Type B pancreatic cell (in vitro differentiated cells): ENCODE results near the gene COLEC12. TPM values are rescaled to one million over a fixed set of nuclear protein-coding genes. Genes with fewer than 3 reads are reported as not detected.

ENCODE experiments used
- DNase-seq: peaks from one replicate; pipeline ENCODE4 v3.0.0; 2021; ENCODE audit warnings: mixed read lengths; ENCODE audit not compliant: unreplicated experiment; ENCODE audit errors: extremely low spot score
- H3K27ac Mint-ChIP-seq: 2 replicates; pipeline ENCODE4 v1.8.0; 2021; ENCODE audit warnings: mild to moderate bottlenecking, mixed read lengths
- H3K27me3 Mint-ChIP-seq: 2 replicates; pipeline ENCODE4 v1.8.0; 2021; ENCODE audit warnings: mixed read lengths
- H3K36me3 Mint-ChIP-seq: 2 replicates; pipeline ENCODE4 v1.8.0; 2021; ENCODE audit warnings: mixed read lengths
- H3K4me1 Mint-ChIP-seq: one replicate; pipeline ENCODE4 v1.8.0; 2021; ENCODE audit warnings: mixed read lengths; ENCODE audit not compliant: unreplicated experiment
- H3K4me3 Mint-ChIP-seq: 2 replicates; pipeline ENCODE4 v1.8.0; 2021; ENCODE audit warnings: mild to moderate bottlenecking, mixed read lengths
- H3K9me3 Mint-ChIP-seq: 2 replicates; pipeline ENCODE4 v1.8.0; 2021; ENCODE audit warnings: mixed read lengths
- total RNA-seq: library from RNA; stranded (reverse); gene quantifications from 2 replicates; pipeline ENCODE4 v1.2.1, GENCODE V29; 2021; ENCODE audit warnings: low replicate concordance
- TF ChIP-seq, protein P1 (sequence below): fragments of 200-600 bp; sonication (generic); conservative IDR thresholded peaks from 2 replicates; pipeline ENCODE4 v1.5.0; 2021; ENCODE audit warnings: antibody characterized with exemption, mild to moderate bottlenecking

Gene COLEC12
- total RNA-seq, 1 donor from 2014 or later, result 61.3 TPM

DNA sequence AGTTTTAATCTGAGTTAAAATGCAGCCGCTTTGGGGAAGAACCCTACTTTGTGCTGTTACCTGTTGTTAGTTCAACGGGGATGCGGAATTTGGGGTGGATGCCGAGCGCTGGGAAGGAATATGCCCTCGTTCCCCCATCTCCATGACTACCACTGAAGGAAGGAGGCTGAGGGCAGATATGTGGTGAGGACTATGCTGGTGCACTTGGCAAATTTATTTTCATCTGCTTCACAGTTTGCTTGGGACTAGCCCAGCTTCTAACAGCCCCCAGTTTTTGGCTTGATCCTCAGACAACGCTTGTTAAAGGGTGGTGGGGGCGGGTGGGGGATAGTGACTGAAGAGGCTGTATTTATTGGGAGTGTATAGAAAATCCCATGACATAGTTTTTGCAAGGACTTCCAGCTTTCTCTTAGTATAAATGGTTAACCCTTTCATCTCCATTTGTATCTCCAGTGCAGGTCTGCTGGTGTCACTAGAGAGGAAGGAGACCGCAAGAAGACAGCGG, 100.8 kb downstream of the COLEC12 start:
- Mint-ChIP-seq H3K4me1 (peaks cover 57% of the 10 kb centered on the region), H3K27me3 (peaks cover 4% of the 10 kb centered on the region), H3K27ac (peak overlapping the region; percentile 89), H3K4me3 (peak overlapping the region; percentile 69), H3K9me3 (peaks cover 11% of the 10 kb centered on the region), H3K36me3 (peaks cover 24% of the 10 kb centered on the region)
- TF ChIP-seq, protein P1, sequence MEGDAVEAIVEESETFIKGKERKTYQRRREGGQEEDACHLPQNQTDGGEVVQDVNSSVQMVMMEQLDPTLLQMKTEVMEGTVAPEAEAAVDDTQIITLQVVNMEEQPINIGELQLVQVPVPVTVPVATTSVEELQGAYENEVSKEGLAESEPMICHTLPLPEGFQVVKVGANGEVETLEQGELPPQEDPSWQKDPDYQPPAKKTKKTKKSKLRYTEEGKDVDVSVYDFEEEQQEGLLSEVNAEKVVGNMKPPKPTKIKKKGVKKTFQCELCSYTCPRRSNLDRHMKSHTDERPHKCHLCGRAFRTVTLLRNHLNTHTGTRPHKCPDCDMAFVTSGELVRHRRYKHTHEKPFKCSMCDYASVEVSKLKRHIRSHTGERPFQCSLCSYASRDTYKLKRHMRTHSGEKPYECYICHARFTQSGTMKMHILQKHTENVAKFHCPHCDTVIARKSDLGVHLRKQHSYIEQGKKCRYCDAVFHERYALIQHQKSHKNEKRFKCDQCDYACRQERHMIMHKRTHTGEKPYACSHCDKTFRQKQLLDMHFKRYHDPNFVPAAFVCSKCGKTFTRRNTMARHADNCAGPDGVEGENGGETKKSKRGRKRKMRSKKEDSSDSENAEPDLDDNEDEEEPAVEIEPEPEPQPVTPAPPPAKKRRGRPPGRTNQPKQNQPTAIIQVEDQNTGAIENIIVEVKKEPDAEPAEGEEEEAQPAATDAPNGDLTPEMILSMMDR, result no peak
- DNase-seq, result no peak

DNA sequence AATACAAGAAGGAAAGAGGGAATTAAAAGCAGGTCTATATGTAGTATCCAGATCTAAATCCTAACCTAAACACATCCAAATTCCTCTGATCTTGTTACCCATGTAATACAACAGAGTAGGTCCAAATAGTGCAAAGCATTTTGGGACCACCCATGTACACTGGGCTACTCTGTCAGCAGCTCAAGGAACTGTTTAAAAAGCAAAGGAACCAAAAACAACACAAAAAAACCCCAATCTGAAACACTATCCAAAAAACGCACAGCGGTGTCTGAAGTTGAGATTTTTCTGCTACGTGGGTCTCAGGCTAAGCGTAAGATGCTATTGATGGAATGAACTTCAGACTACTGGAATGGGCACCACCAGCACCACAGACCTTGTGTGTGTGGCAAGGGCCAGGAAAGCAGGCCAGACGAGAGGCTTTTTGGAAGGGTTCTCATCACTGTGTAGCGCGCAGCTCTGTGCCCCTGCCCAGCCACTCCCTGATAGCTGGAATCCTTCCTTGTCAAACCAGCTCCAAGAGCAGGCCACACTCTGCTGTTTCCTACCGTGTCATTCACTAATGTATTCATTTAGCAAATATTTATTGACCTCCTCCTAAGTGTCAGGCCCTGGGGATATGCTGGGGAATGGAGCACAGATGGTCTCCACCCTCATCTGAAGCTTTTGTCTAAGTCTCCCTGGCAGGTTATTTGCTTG, 101.4 kb downstream of the COLEC12 start:
- H3K27me3 Mint-ChIP-seq, result peaks cover 4% of the 10 kb centered on the region
- H3K36me3 Mint-ChIP-seq, result peaks cover 20% of the 10 kb centered on the region
- H3K4me1 Mint-ChIP-seq, result peaks cover 59% of the 10 kb centered on the region
- DNase-seq, result no peak
- peaks cover 11% of the 10 kb centered on the region for H3K9me3 Mint-ChIP-seq
- peak overlapping the region; percentile 89 for H3K27ac Mint-ChIP-seq
- peak overlapping the region; percentile 69 for H3K4me3 Mint-ChIP-seq
- TF ChIP-seq, protein P1, result no peak

DNA sequence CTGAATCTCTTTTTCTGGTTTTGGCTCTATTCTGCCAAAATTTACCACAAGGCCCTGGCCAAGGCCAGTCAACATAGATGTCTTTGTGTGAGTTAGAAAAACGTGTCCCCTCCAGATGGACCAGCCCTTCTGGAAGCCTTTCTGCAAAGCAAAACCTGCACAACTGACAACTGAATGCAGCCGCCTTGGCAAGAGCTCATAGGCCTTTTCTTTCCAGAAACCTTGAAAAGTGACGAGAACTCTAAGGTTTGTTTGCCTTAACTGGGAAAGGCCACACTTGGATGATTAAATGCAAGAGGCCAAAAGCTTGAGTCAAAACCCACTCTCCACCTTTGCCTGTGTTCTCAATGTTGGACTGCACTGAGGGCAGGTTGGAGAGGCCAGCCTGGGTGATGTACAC, 103.9 kb downstream of the COLEC12 start:
- Mint-ChIP-seq H3K36me3 (peaks cover 16% of the 10 kb centered on the region), H3K27ac (peak overlapping the region; percentile 64), H3K9me3 (peaks cover 5% of the 10 kb centered on the region), H3K4me1 (peaks cover 74% of the 10 kb centered on the region), H3K27me3 (peaks cover 4% of the 10 kb centered on the region), H3K4me3 (no peak overlapping the region)
- no peak for DNase-seq
- TF ChIP-seq, protein P1, result no peak

DNA sequence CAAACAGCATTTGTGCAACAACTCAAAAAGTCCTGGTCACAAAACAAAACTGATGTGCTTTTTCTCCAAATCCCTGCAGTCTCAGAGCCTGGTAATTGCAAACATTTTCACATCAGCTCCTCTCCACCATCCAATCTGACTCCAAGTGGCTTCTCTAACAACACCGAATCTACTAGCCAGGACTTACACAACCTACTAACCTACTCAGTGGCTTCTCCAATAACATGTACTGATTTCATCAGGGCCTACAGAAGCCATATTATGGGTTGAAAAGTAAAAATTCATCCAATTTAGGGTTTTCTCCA, 104.3 kb downstream of the COLEC12 start:
- H3K27me3 Mint-ChIP-seq, result peaks cover 4% of the 10 kb centered on the region
- H3K36me3 Mint-ChIP-seq, result peaks cover 15% of the 10 kb centered on the region
- H3K9me3 Mint-ChIP-seq, result peaks cover 5% of the 10 kb centered on the region
- peaks cover 74% of the 10 kb centered on the region for H3K4me1 Mint-ChIP-seq
- peak overlapping the region; percentile 25 for H3K4me3 Mint-ChIP-seq
- DNase-seq, result no peak
- H3K27ac Mint-ChIP-seq, result peak overlapping the region; percentile 64
- TF ChIP-seq, protein P1, result no peak

DNA sequence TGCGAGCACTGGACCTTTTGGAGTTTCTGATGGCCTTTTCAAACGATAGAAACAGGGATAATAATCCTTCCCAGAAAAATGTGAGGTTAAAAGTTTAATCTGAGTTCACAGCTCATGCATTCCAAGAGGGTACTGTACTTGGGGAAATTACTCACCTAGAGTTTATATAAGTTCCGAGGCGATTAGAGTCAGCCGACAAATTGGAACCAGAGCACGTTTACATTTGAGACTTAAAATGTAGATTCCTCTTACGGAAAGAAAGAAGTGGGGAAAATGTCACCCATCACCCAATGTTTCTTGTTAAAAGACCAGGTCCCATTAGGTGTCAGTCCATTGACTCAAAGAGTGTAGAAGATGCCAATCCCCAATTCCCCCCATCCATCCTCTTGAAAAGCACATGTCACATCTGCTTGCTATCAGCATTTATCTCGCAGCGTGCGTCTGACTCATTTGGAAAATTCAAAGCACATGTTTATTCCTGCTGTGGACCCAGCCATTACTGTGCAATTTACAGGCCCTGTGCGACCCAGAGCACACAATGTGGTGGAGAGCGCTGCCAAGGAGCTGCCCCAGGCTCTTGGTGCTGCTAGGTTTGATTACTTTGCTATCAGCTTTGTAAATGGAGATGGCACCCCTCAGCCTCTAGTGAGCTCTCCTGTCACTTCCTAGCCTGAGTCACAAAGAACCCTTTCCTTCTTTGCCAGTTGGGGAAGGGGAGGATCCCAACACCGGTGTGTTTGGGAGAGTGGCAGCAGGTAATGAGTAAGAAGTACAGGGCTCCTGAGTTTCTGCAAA, 104.8 kb downstream of the COLEC12 start:
- Mint-ChIP-seq H3K36me3 (peaks cover 13% of the 10 kb centered on the region), H3K9me3 (peaks cover 5% of the 10 kb centered on the region), H3K27me3 (peaks cover 4% of the 10 kb centered on the region), H3K27ac (peak overlapping the region; percentile 64), H3K4me3 (peak overlapping the region; percentile 25), H3K4me1 (peaks cover 71% of the 10 kb centered on the region)
- TF ChIP-seq, protein P1, result no peak
- DNase-seq, result no peak
